H1 (cell line): ENCODE data around the gene LCN10. TPM values are rescaled to one million over a fixed set of nuclear protein-coding genes. Genes with fewer than 3 reads are reported as not detected.
"Not testable (repeated sequence)": the region's sequence is repeated elsewhere in the genome, so short reads cannot be mapped to it uniquely, and the experiment has no call there.

ENCODE experiments used
- CTCF ChIA-PET: fragments of 300-600 bp; sonication (Branson Sonifier 250); formaldehyde crosslinking; loops from one replicate; lab custom pipeline; 2021; ENCODE audit not compliant: partially characterized antibody; lab: Charles Lee
- POLR2A ChIA-PET: fragments of 300-600 bp; sonication (Branson Sonifier 250); formaldehyde crosslinking; loops from one replicate; lab custom pipeline; 2021; ENCODE audit warnings: inconsistent platforms; ENCODE audit not compliant: partially characterized antibody; lab: Charles Lee
- DNase-seq, 2 experiments: peaks; one replicate each; pipeline versions ENCODE4 v3.0.0 to v3.0.0-alpha.2; 2010 to 2022; ENCODE audit warnings: low spot score in 2 of 2, low read depth in 1 of 2, mixed read lengths in 1 of 2
- FAIRE-seq: peaks from 2 replicates; lab custom pipeline; 2011; peaks lifted over from hg19 to GRCh38; lab: Jason Lieb, UNC
- H2AFZ ChIP-seq: 2 replicates; pipeline ENCODE4 v1.8.1; 2012; ENCODE audit warnings: low read length, inconsistent platforms
- H2AK5ac ChIP-seq: 2 replicates; pipeline ENCODE4 v1.6.1; 2013; ENCODE audit warnings: low read depth, low read length
- H2BK120ac ChIP-seq: replicated peaks from 2 replicates; pipeline ENCODE3; 2013; ENCODE audit warnings: low read depth, low read length, inconsistent platforms
- H2BK12ac ChIP-seq: 2 replicates; pipeline ENCODE4 v1.6.1; 2013; ENCODE audit warnings: low read depth, low read length
- H2BK15ac ChIP-seq: 2 replicates; pipeline ENCODE4 v1.6.1; 2013; ENCODE audit warnings: low read length
- H2BK20ac ChIP-seq: 2 replicates; pipeline ENCODE4 v1.6.1; 2013; ENCODE audit warnings: low read length
- H2BK5ac ChIP-seq: 2 replicates; pipeline ENCODE4 v1.6.1; 2013; ENCODE audit warnings: low read depth, low read length
- H3K14ac ChIP-seq: 2 replicates; pipeline ENCODE4 v1.6.1; 2013; ENCODE audit warnings: inconsistent platforms; ENCODE audit not compliant: insufficient read length
- H3K18ac ChIP-seq: 2 replicates; pipeline ENCODE4 v1.6.1; 2013; ENCODE audit warnings: low read length; ENCODE audit errors: extremely low read depth
- H3K23ac ChIP-seq: 2 replicates; pipeline ENCODE4 v1.6.1; 2013; ENCODE audit warnings: inconsistent platforms; ENCODE audit not compliant: insufficient read length
- H3K23me2 ChIP-seq: 2 replicates; pipeline ENCODE4 v1.6.1; 2013; ENCODE audit warnings: low read depth, low read length
- H3K27ac ChIP-seq: 2 replicates; pipeline ENCODE4 v1.6.1; 2011; ENCODE audit warnings: low read depth, low read length, inconsistent platforms
- H3K27me3 ChIP-seq, 4 experiments: replicated peaks in 1 of 4; 1 replicate in 1 of 4; 2 replicates in 3 of 4; pipeline versions ENCODE4 v1.6.1 to v1.8.1; 2011 to 2013; ENCODE audit warnings: low read length in 3 of 4, mild to moderate bottlenecking in 3 of 4, inconsistent platforms in 2 of 4, mixed read lengths in 2 of 4, moderate library complexity in 1 of 4; ENCODE audit not compliant: control insufficient read depth in 3 of 4, insufficient read depth in 3 of 4; ENCODE audit errors: extremely low read depth in 1 of 4
- H3K36me3 ChIP-seq, 4 experiments: 2 replicates each; pipeline versions ENCODE4 v1.6.1 to v1.8.1; 2011 to 2013; ENCODE audit warnings: mild to moderate bottlenecking in 4 of 4, low read length in 3 of 4, moderate library complexity in 2 of 4, control low read depth in 1 of 4, inconsistent platforms in 1 of 4; ENCODE audit not compliant: insufficient read depth in 4 of 4, control insufficient read depth in 2 of 4
- H3K4ac ChIP-seq: replicated peaks from 2 replicates; pipeline ENCODE3; 2013; ENCODE audit warnings: low read length, low read depth, mixed read lengths, inconsistent platforms; ENCODE audit not compliant: insufficient read length
- H3K4me1 ChIP-seq, 4 experiments: replicated peaks in 1 of 4; 1 replicate in 1 of 4; 2 replicates in 3 of 4; pipeline versions ENCODE4 v1.6.1 to v1.8.1; 2011 to 2013; ENCODE audit warnings: low read length in 3 of 4, inconsistent platforms in 2 of 4, mixed read lengths in 1 of 4; ENCODE audit not compliant: insufficient read depth in 4 of 4, control insufficient read depth in 3 of 4
- H3K4me2 ChIP-seq, 2 experiments: 2 replicates each; pipeline versions ENCODE4 v1.6.1 to v1.8.1; 2011 to 2013; ENCODE audit warnings: low read depth in 2 of 2, low read length in 2 of 2, control low read depth in 1 of 2, inconsistent platforms in 1 of 2, mild to moderate bottlenecking in 1 of 2; ENCODE audit not compliant: insufficient read depth in 1 of 2
- H3K4me3 ChIP-seq, 4 experiments: fragments of 200-600, 300-600 bp in 1 of 4; sonication (generic), shearing (Covaris generic), sonication (Bioruptor Twin) in 1 of 4; 2 replicates each; pipeline versions ENCODE4 v1.5.1 to v1.8.1; 2011 to 2016; ENCODE audit warnings: low read length in 4 of 4, low read depth in 3 of 4, control low read depth in 2 of 4, inconsistent platforms in 2 of 4, mild to moderate bottlenecking in 2 of 4, mixed read lengths in 1 of 4, moderate library complexity in 1 of 4; ENCODE audit not compliant: insufficient read depth in 2 of 4; ENCODE audit errors: extremely low read depth in 1 of 4
- H3K56ac ChIP-seq: replicated peaks from 2 replicates; pipeline ENCODE3; 2013; ENCODE audit warnings: low read depth, mild to moderate bottlenecking, mixed read lengths, low read length, inconsistent platforms; ENCODE audit not compliant: insufficient read length
- H3K79me1 ChIP-seq: 2 replicates; pipeline ENCODE4 v1.6.1; 2013; ENCODE audit warnings: low read depth, low read length, control low read depth
- H3K79me2 ChIP-seq, 2 experiments: 2 replicates each; pipeline versions ENCODE4 v1.6.1 to v1.8.1; 2012 to 2013; ENCODE audit warnings: low read length in 2 of 2, mild to moderate bottlenecking in 2 of 2, inconsistent platforms in 1 of 2; ENCODE audit not compliant: insufficient read depth in 2 of 2, control insufficient read depth in 1 of 2
- H3K9ac ChIP-seq, 4 experiments: replicated peaks in 1 of 4; 1 replicate in 1 of 4; 2 replicates in 3 of 4; pipeline versions ENCODE4 v1.6.1 to v1.8.1; 2011 to 2013; ENCODE audit warnings: low read depth in 3 of 4, low read length in 3 of 4, control low read depth in 2 of 4, mild to moderate bottlenecking in 2 of 4, moderate library complexity in 2 of 4, inconsistent platforms in 1 of 4; ENCODE audit errors: extremely low read depth in 1 of 4
- H3K9me3 ChIP-seq, 2 experiments: 2 replicates each; pipeline versions ENCODE4 v1.6.1 to v1.8.1; 2012 to 2013; ENCODE audit warnings: mild to moderate bottlenecking in 2 of 2, moderate library complexity in 2 of 2, control low read depth in 1 of 2, inconsistent platforms in 1 of 2, low read depth in 1 of 2, low read length in 1 of 2, mixed read lengths in 1 of 2; ENCODE audit not compliant: insufficient read depth in 2 of 2
- H4K20me1 ChIP-seq, 2 experiments: replicated peaks in 1 of 2; 2 replicates each; pipeline versions ENCODE3 to v1.8.1; 2011 to 2013; ENCODE audit warnings: inconsistent platforms in 2 of 2, low read length in 2 of 2, mild to moderate bottlenecking in 1 of 2; ENCODE audit not compliant: insufficient read depth in 2 of 2, control insufficient read depth in 1 of 2
- H4K5ac ChIP-seq: 2 replicates; pipeline ENCODE4 v1.6.1; 2013; ENCODE audit warnings: low read length, low read depth, mixed read lengths, inconsistent platforms; ENCODE audit not compliant: insufficient read length
- H4K8ac ChIP-seq: 2 replicates; pipeline ENCODE4 v1.8.0; 2013; ENCODE audit warnings: mild to moderate bottlenecking, moderate library complexity, low read length, inconsistent platforms; ENCODE audit not compliant: insufficient read depth; ENCODE audit errors: extremely low read depth
- H4K91ac ChIP-seq: replicated peaks from 2 replicates; pipeline ENCODE3; 2013; ENCODE audit warnings: low read length, mixed read lengths, inconsistent platforms; ENCODE audit not compliant: insufficient read length
- WGBS, 2 experiments: shearing (Covaris generic) in 1 of 2; methylation state at CpG; one replicate each; pipeline versions ENCODE4 v1.1.6 to v1.1.7; 2013 to 2015; ENCODE audit warnings: low lambda C conversion rate in 2 of 2, mixed read lengths in 2 of 2, inconsistent platforms in 1 of 2, low coverage in 1 of 2, missing lambda C conversion rate in 1 of 2; ENCODE audit not compliant: insufficient replicate concordance in 2 of 2, insufficient coverage in 1 of 2, insufficient read length in 1 of 2; ENCODE audit errors: extremely low coverage in 1 of 2, missing lambda C conversion rate in 1 of 2; 5-methylcytosine and 5-hydroxymethylcytosine counted together
- polyA plus RNA-seq, 7 experiments: library from polyadenylated mRNA; depleted of rRNA in 3 of 7; stranded (reverse) in 5 of 7; unstranded in 2 of 7; fragments of >200 nt in 5 of 7; fragments of 200-250 nt in 2 of 7; gene quantifications; 1 replicate in 5 of 7; 2 replicates in 1 of 7; 4 replicates in 1 of 7; pipeline versions ENCODE4 v1.2.1 to v1.2.3, GENCODE V29; 2011 to 2013; ENCODE audit warnings: missing spikeins in 2 of 7, mixed read lengths in 2 of 7
- total RNA-seq: library from RNA; stranded (reverse); fragmentation: NEBNext Ultra II Directional; extraction: Animal tissue kit (Norgen Biotek cat#: 25700); gene quantifications from 2 replicates; pipeline ENCODE4 v1.2.1, GENCODE V29; 2021

Gene LCN10
- total and polyA plus RNA-seq, 2 of the 8 experiments (the other 6 are each of a cell fraction or from before 2014, with no cell fraction given), result 2.6 to 2.8 TPM

- H3K14ac ChIP-seq, H3K9me3 ChIP-seq, H3K23ac ChIP-seq, H3K4me1 ChIP-seq, H3K36me3 ChIP-seq, H4K20me1 ChIP-seq, H2BK120ac ChIP-seq, H3K79me1 ChIP-seq, H2AK5ac ChIP-seq, H2BK15ac ChIP-seq, H3K79me2 ChIP-seq, H2BK20ac ChIP-seq, H2AFZ ChIP-seq, H2BK5ac ChIP-seq, H3K27ac ChIP-seq, POLR2A ChIA-PET, FAIRE-seq, DNase-seq, H4K8ac ChIP-seq, H3K4me2 ChIP-seq, H3K23me2 ChIP-seq, H2BK12ac ChIP-seq, H3K18ac ChIP-seq, H4K91ac ChIP-seq, H3K27me3 ChIP-seq, H3K4ac ChIP-seq, H3K56ac ChIP-seq, H4K5ac ChIP-seq, H3K9ac ChIP-seq, H3K4me3 ChIP-seq: not testable (repeated sequence)
- 89% methylated on average over 25 of the region's 27 CpGs; no CpG with 5 or more reads in 1 of the 2 experiments for WGBS, 2 experiments
- CTCF ChIA-PET, result interaction anchor here (0.9 to 4.3 kb wide), 10 partner anchors 9 to 437 kb away, joined by 3 to 37 read pairs (median 4); partner anchors contain the start of gene LCN8
Measured at GRCh38 chr9:136788644-136789522, 46.1 kb upstream of the LCN10 start.
